Prostate gland (tissue), 2 donors: ENCODE data around the gene ADAM15.

Source experiments
- POLR2A ChIP-seq: fragments of 450-650 bp; IDR thresholded peaks from one replicate; pipeline ENCODE4 v1.6.1; 2016; ENCODE audit warnings: antibody characterized with exemption, mild to moderate bottlenecking
- TF ChIP-seq, protein P1 (sequence below), 4 experiments: fragments of 200-600 bp in 2 of 4; fragments of 450-650 bp in 2 of 4; sonication (generic) in 2 of 4; IDR thresholded peaks; 1 replicate in 3 of 4; 2 replicates in 1 of 4; pipeline ENCODE4 v1.5.1; 2016 to 2019; ENCODE audit warnings: antibody characterized with exemption in 4 of 4, mild to moderate bottlenecking in 2 of 4, moderate library complexity in 2 of 4

DNA sequence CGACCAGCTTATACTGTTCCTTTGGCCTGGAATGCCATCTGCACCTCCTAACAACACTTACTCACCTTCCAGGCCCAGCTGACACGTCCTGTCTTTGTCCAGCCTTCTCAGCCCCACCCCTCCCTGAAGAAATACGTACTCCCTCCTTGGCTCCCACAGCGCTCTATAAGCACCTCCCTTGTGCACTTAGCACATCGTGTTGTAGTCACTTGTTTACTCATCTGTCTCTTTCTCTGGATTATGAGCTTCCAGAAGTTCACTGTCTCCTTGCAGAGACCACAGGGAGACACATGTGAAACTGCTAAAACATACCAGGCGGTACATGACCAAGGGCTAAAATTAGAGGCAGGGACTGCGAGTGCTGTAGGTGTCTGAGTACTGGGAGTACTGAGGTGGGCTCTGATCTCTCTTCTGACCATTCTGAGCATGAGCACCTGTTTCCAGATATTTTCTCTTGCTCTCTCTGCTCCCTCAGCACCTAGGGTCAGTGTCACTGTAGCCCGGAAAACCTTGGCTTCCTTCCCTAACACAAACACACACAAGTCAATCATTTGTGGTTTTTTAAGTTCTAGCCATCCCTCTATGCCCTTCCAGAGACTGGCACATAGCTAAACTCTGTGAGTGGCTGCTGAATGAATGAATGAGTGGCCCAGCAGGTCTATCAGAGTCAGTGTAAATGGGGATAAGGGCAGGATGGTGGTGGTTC, 12.4 kb upstream of the ADAM15 start:
- TF ChIP-seq, protein P1, sequence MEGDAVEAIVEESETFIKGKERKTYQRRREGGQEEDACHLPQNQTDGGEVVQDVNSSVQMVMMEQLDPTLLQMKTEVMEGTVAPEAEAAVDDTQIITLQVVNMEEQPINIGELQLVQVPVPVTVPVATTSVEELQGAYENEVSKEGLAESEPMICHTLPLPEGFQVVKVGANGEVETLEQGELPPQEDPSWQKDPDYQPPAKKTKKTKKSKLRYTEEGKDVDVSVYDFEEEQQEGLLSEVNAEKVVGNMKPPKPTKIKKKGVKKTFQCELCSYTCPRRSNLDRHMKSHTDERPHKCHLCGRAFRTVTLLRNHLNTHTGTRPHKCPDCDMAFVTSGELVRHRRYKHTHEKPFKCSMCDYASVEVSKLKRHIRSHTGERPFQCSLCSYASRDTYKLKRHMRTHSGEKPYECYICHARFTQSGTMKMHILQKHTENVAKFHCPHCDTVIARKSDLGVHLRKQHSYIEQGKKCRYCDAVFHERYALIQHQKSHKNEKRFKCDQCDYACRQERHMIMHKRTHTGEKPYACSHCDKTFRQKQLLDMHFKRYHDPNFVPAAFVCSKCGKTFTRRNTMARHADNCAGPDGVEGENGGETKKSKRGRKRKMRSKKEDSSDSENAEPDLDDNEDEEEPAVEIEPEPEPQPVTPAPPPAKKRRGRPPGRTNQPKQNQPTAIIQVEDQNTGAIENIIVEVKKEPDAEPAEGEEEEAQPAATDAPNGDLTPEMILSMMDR (IDR thresholded peaks at IDR 0.05), result no peak
- TF ChIP-seq POLR2A, result no peak
